Colonic mucosa (tissue), 4 donors: ENCODE results near the gene DAB2IP. TPM values are rescaled to one million over a fixed set of nuclear protein-coding genes. Genes with fewer than 3 reads are reported as not detected.

Experiments
- DNase-seq: peaks from one replicate; pipeline ENCODE4 v3.0.0-alpha.2; 2020
- H3K27ac ChIP-seq: fragments of 200-600 bp; one replicate; pipeline ENCODE4 v1.8.0; 2021
- H3K27me3 ChIP-seq: fragments of 200-600 bp; one replicate; pipeline ENCODE4 v1.8.0; 2021
- H3K36me3 ChIP-seq: fragments of 200-600 bp; one replicate; pipeline ENCODE4 v1.8.0; 2021
- H3K4me1 ChIP-seq: fragments of 200-600 bp; one replicate; pipeline ENCODE4 v1.8.0; 2021; ENCODE audit warnings: mild to moderate bottlenecking
- H3K4me3 ChIP-seq: fragments of 200-600 bp; one replicate; pipeline ENCODE4 v1.8.0; 2021
- H3K9ac ChIP-seq, 2 donors: one replicate each; pipeline ENCODE4 v1.7.0; 2013; ENCODE audit warnings: control low read depth in 2 of 2, low read depth in 2 of 2, low read length in 2 of 2
- H3K9me3 ChIP-seq: fragments of 200-600 bp; one replicate; pipeline ENCODE4 v1.8.0; 2021
- CTCF ChIP-seq: fragments of 200-600 bp; IDR thresholded peaks from one replicate; pipeline ENCODE4 v1.8.0; 2022; ENCODE audit warnings: antibody characterized with exemption, mild to moderate bottlenecking
- intact Hi-C: fragments of 100-400 bp; cut with DNase I; formaldehyde crosslinking; loops from one replicate; pipeline ENCODE4 v1.14.1; 2022
- total RNA-seq, 2 donors: library from RNA; stranded (reverse); fragmentation: NEBNext Ultra II Directional in 1 of 2; extraction: Animal tissue kit (Norgen Biotek cat#: 25700) in 1 of 2; gene quantifications; one replicate each; pipeline ENCODE4 v1.2.1, GENCODE V29; 2021
- donor health status: healthy.
- donor health status: DM: no; HTN: no; CAD: no.
- donor health status: DM: no; HTN: no; CAD: no.

Gene DAB2IP
- total RNA-seq, 2 donors from 2014 or later = 126 to 130 TPM

- Histone ChIP-seq H3K9ac (no peak overlapping the region), H3K4me1 (peaks cover 9% of the 10 kb centered on the region), H3K4me3 (no peak overlapping the region), H3K27ac (no peak overlapping the region), H3K27me3 (no peaks in the 10 kb centered on the region), H3K9me3 (no peaks in the 10 kb centered on the region), H3K36me3 (no peaks in the 10 kb centered on the region)
- no peak for DNase-seq
- intact Hi-C loops = no loop called here
- TF ChIP-seq CTCF = no peak
These were observed 43.1 kb upstream of the DAB2IP start for GRCh38 chr9:121608168-121608853.

DNA sequence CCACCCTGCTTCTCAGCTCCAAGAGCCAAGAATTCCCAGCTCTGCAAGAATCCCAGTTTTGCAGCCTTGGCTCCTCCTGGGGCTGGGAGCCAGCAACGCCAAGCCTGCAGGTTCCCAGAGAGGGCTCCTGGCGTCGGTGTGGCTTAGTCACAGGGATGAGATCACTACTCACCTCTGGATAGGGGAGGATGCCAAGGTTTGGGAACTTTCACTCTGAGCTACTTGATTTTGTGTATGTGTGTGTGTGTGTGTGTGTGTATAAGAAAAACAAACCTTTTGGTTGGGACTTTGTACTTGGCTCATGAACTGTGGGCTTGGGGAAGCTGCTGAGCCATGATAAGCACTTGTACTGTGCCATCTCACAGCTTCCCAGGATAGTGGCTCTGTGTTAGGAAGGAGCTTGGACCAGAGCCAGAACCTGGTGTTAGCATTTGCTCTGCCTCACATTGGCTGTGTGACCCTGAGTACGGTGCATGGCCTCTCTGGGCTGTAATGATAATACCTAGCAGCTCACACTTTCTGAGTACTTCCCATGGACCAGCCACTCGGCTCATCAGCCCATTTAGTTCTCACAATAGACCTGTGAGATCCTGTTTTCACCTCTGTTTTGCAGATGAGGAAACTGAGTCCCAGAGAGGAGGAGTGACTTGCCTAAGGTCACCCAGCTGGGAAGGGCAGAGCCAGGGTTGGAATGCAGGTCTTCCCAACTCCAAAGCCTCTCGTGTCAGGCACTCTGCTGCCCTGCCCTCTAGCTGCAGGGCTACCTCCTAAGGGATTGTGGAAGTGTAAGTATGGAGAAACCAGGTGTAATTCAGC lies 41.4 kb upstream of the DAB2IP start:
- H3K9me3 ChIP-seq = no peaks in the 10 kb centered on the region
- intact Hi-C loops = no loop called here
- no peaks in the 10 kb centered on the region for H3K36me3 ChIP-seq
- H3K27ac ChIP-seq = no peak overlapping the region
- TF ChIP-seq CTCF = no peak
- H3K27me3 ChIP-seq = no peaks in the 10 kb centered on the region
- no peak for DNase-seq
- H3K4me3 ChIP-seq = no peak overlapping the region
- peaks cover 9% of the 10 kb centered on the region for H3K4me1 ChIP-seq
- H3K9ac ChIP-seq = no peak overlapping the region

- intact Hi-C loops = no loop called here
- no peaks in the 10 kb centered on the region for H3K36me3 ChIP-seq
- DNase-seq = no peak
- no peak overlapping the region for H3K27ac ChIP-seq
- no peak overlapping the region for H3K4me3 ChIP-seq
- peaks cover 9% of the 10 kb centered on the region for H3K4me1 ChIP-seq
- no peak overlapping the region for H3K9ac ChIP-seq
- TF ChIP-seq CTCF = no peak
- H3K9me3 ChIP-seq = no peaks in the 10 kb centered on the region
- no peaks in the 10 kb centered on the region for H3K27me3 ChIP-seq
These were observed 40.8 kb upstream of the DAB2IP start for GRCh38 chr9:121610638-121610953.

DNA sequence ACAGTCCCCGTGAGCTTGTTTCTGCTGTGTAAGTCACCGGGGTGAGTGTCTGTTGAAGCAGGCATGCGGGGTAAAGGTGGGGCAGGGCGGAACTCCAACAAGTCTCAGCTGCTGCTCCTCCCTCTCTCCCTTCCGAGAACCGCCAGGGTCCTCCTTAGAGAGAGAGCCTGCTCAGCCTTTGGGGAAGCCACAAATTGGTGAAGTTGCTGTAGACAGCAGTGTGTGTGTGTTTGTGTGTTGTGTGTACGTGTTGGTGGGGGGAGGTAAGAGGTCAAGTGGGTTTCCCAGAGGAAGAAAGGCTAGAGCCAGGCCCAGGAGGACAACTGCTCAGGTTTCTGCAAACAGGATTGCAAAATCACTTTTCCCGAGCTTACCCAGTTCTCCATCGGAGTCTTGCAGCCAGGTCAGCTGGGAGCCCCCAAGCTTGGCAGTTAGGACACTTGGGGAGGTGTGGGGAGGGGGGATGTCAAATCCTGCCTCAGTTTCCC lies 38.9 kb upstream of the DAB2IP start:
- TF ChIP-seq CTCF = no peak
- Histone ChIP-seq H3K27ac (no peak overlapping the region), H3K36me3 (no peaks in the 10 kb centered on the region), H3K27me3 (no peaks in the 10 kb centered on the region), H3K4me3 (no peak overlapping the region), H3K9ac (no peak overlapping the region), H3K9me3 (no peaks in the 10 kb centered on the region), H3K4me1 (peaks cover 9% of the 10 kb centered on the region)
- intact Hi-C loops = no loop called here
- DNase-seq = peak; percentile 57

GRCh38 chr9:121613009-121613752 lies 38.3 kb upstream of the DAB2IP start:
- Histone ChIP-seq H3K4me3 (no peak overlapping the region), H3K4me1 (peaks cover 9% of the 10 kb centered on the region), H3K9me3 (no peaks in the 10 kb centered on the region), H3K36me3 (no peaks in the 10 kb centered on the region), H3K9ac (peak overlapping the region in 1 of 2 donors; percentile 31), H3K27ac (no peak overlapping the region), H3K27me3 (no peaks in the 10 kb centered on the region)
- no peak for TF ChIP-seq CTCF
- intact Hi-C loops = no loop called here
- DNase-seq = no peak
